Uterus (tissue), 2 donors: ENCODE measurements around the gene FAM168B.

Experiments used
- CTCF ChIP-seq, 4 experiments: fragments of 200-600 bp in 2 of 4; fragments of 450-650 bp in 2 of 4; sonication (generic) in 2 of 4; IDR thresholded peaks; one replicate each; pipeline ENCODE4 v1.5.1; 2016 to 2019; ENCODE audit warnings: antibody characterized with exemption in 4 of 4, mild to moderate bottlenecking in 2 of 4, moderate library complexity in 1 of 4
- POLR2A ChIP-seq, 2 donors: fragments of 450-650 bp; IDR thresholded peaks; one replicate each; pipeline ENCODE4 v1.6.1; 2016; ENCODE audit warnings: antibody characterized with exemption in 2 of 2, mild to moderate bottlenecking in 1 of 2, moderate library complexity in 1 of 2

DNA sequence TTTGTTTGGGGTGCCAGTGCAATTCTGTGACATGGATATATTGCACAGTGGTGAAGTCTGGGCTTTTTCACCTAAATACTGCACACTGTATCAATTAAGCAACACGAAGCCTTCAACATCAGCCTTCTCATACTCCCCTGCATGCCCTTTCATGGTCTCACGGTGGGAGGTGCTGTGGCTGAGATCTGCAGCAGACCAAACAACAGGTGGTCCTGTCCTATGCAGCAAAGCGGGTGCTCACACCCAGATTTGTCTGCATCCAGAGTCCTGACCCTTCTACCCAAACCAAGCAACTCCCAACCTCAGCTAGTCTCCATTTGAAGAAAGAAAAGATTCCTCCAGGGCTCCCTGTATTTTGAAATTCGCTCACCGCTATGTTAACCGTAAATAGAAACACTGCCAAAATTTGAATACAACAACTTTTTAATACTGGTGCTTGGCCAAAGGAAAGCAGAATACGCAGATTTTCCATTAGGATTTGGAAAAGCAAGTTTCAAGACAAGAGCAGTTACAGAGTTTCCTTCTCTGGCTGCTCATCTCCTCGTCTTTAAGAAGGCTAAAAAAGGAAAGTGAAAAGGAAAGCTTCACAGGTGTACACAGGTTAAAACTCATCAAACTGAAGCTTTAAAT, 34.9 kb downstream of the FAM168B start:
- TF ChIP-seq CTCF (IDR thresholded peaks at IDR 0.05) (no peak), POLR2A (IDR thresholded peaks at IDR 0.05) (no peak)
